AG09309 (cell line): Measurements from ENCODE around the gene KIAA1586.

Source experiments
- DNase-seq: peaks from one replicate; pipeline ENCODE4 v3.0.0-alpha.2; 2010; ENCODE audit warnings: low read depth
- H3K4me3 ChIP-seq: 2 replicates; pipeline ENCODE4 v1.5.1; 2011; ENCODE audit warnings: mild to moderate bottlenecking, low read depth, low read length, moderate library complexity; ENCODE audit not compliant: control insufficient read depth
- CTCF ChIP-seq: IDR thresholded peaks from 2 replicates; pipeline ENCODE4 v1.5.1; 2011; ENCODE audit warnings: mild to moderate bottlenecking, low read depth, low read length, inconsistent platforms; ENCODE audit not compliant: insufficient read depth, control insufficient read depth; ENCODE audit errors: missing control alignments

The KIAA1586 gene

GRCh38 chr6:57013521-57013926, 33.0 kb upstream of the KIAA1586 start:
- peak; percentile 51 for DNase-seq
- H3K4me3 ChIP-seq = no peak overlapping the region
- TF ChIP-seq CTCF = no peak

- TF ChIP-seq CTCF = no peak
- H3K4me3 ChIP-seq = no peak overlapping the region
Observed at GRCh38 chr6:57017069-57017468, 29.4 kb upstream of the KIAA1586 start.

GRCh38 chr6:57017841-57018240, 28.7 kb upstream of the KIAA1586 start:
- no peak overlapping the region for H3K4me3 ChIP-seq
- TF ChIP-seq CTCF = no peak
- no peak for DNase-seq

More at GRCh38 chr6:57017069-57017468, 29.4 kb upstream of the KIAA1586 start:
- no peak for DNase-seq

GRCh38 chr6:57019434-57019833, 27.1 kb upstream of the KIAA1586 start:
- no peak for DNase-seq
- H3K4me3 ChIP-seq = no peak overlapping the region
- TF ChIP-seq CTCF = no peak

GRCh38 chr6:57021086-57021720, 25.3 kb upstream of the KIAA1586 start:
- peak; percentile 42 for TF ChIP-seq CTCF
- no peak overlapping the region for H3K4me3 ChIP-seq
- peak; percentile 20 for DNase-seq

- H3K4me3 ChIP-seq = no peak overlapping the region
- DNase-seq = no peak
- TF ChIP-seq CTCF = no peak
Observed at GRCh38 chr6:57024321-57024720, 22.2 kb upstream of the KIAA1586 start.
